PC-9 (cell line): ENCODE measurements around the gene KIFAP3. TPM values are rescaled to one million over a fixed set of nuclear protein-coding genes. Genes with fewer than 3 reads are reported as not detected.

Experiments
- BruUV-seq: library from RNA; stranded (reverse); fragments of 400-500 nt; replicated peaks from 2 replicates; lab custom pipeline; 2021; lab: Mats Ljungman, UMichigan
- CTCF ChIA-PET: fragments of 300-600 bp; sonication (Branson Sonifier 250); formaldehyde crosslinking; loops from one replicate; lab custom pipeline; 2022; ENCODE audit warnings: antibody characterized with exemption; lab: Charles Lee
- POLR2A ChIA-PET: fragments of 300-600 bp; sonication (Branson Sonifier 250); formaldehyde crosslinking; loops from one replicate; lab custom pipeline; 2022; ENCODE audit warnings: antibody characterized with exemption; ENCODE audit not compliant: unreplicated experiment; lab: Charles Lee
- DNase-seq, 2 experiments: peaks; one replicate each; pipeline versions ENCODE4 v3.0.0 to v3.0.0-alpha.2; 2015 to 2022; ENCODE audit warnings: mixed read lengths in 1 of 2
- H2AFZ ChIP-seq: fragments of 200-600 bp; sonication (generic); 2 replicates; pipeline ENCODE4 v1.8.1; 2017; ENCODE audit warnings: antibody characterized with exemption
- H3F3A ChIP-seq: fragments of 200-600 bp; sonication (generic); 2 replicates; pipeline ENCODE4 v1.8.1; 2017; ENCODE audit warnings: antibody characterized with exemption, mild to moderate bottlenecking, low read depth; ENCODE audit not compliant: insufficient read depth
- H3K27ac ChIP-seq: fragments of 200-600 bp; sonication (generic); 2 replicates; pipeline ENCODE4 v1.6.1; 2016; ENCODE audit warnings: mixed run types
- H3K27me3 ChIP-seq: fragments of 200-600 bp; sonication (generic); 2 replicates; pipeline ENCODE4 v1.6.1; 2016; ENCODE audit warnings: low read depth, mixed run types; ENCODE audit not compliant: insufficient read depth
- H3K36me3 ChIP-seq: fragments of 200-600 bp; sonication (generic); 2 replicates; pipeline ENCODE4 v1.6.1; 2016; ENCODE audit warnings: low read depth, mixed run types
- H3K4me1 ChIP-seq: fragments of 200-600 bp; sonication (generic); replicated peaks from 2 replicates; pipeline ENCODE4 v1.6.1; 2016; ENCODE audit warnings: mixed run types; ENCODE audit not compliant: insufficient read depth
- H3K4me2 ChIP-seq: fragments of 200-600 bp; sonication (generic); 2 replicates; pipeline ENCODE4 v1.6.1; 2017; ENCODE audit warnings: mixed run types
- H3K4me3 ChIP-seq: fragments of 200-600 bp; sonication (generic); 2 replicates; pipeline ENCODE4 v1.6.1; 2016; ENCODE audit warnings: mixed run types
- H3K79me2 ChIP-seq: fragments of 200-600 bp; sonication (generic); 2 replicates; pipeline ENCODE4 v1.6.1; 2017; ENCODE audit warnings: low read depth, mixed run types
- H3K9me2 ChIP-seq: fragments of 200-600 bp; sonication (generic); 2 replicates; pipeline ENCODE4 v1.8.1; 2017; ENCODE audit warnings: mild to moderate bottlenecking; ENCODE audit not compliant: insufficient read depth
- H3K9me3 ChIP-seq: fragments of 200-600 bp; sonication (generic); 2 replicates; pipeline ENCODE4 v1.8.1; 2016; ENCODE audit warnings: low read depth; ENCODE audit not compliant: insufficient read depth
- H4K20me1 ChIP-seq: fragments of 200-600 bp; sonication (generic); 2 replicates; pipeline ENCODE4 v1.8.1; 2017; ENCODE audit not compliant: insufficient read depth
- EZH2 ChIP-seq: fragments of 200-600 bp; sonication (generic); IDR thresholded peaks from 2 replicates; pipeline ENCODE4 v1.8.0; 2017; ENCODE audit warnings: antibody characterized with exemption, low read depth
- intact Hi-C: fragments of 100-400 bp; cut with micrococcal nuclease; formaldehyde crosslinking; loops from one replicate; pipeline ENCODE4 v1.10.0; 2022; ENCODE audit not compliant: unreplicated experiment
- total RNA-seq: library from RNA; stranded (reverse); gene quantifications from 2 replicates; pipeline ENCODE4 v1.2.3, GENCODE V29; 2021
- TF ChIP-seq, protein P1 (sequence below): fragments of 200-600 bp; sonication (generic); conservative IDR thresholded peaks from 2 replicates; pipeline ENCODE4 v1.6.1; 2017; ENCODE audit warnings: mixed run types, antibody characterized with exemption, mild to moderate bottlenecking, moderate library complexity

The KIFAP3 gene
- total RNA-seq, 1 experiment from 2014 or later: 9.7 TPM

DNA sequence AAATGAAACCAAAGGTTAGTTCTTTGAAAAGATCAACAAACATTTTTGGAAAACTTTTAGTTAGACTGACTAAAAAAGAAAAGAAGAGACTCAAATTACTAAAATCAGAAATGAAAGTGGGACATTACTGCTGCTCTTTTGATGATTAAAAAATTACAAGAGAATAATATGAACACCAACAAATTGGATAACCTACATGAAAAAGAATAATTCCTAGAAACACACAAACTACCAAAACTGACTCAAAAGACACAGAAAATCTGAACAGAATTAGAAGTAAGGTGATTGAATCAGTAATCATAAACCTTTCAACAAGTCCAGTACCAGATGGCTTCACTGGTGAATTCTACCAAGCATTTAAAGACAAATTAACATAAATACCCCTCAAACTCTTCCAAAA lies 5.6 kb downstream of the KIFAP3 start:
- intact Hi-C loops: no loop called here
- H3K4me1 ChIP-seq: peaks cover 11% of the 10 kb centered on the region; the same call in 1 of the 2 replicates
- H3K4me2 ChIP-seq: no peak overlapping the region
- H4K20me1 ChIP-seq: no peaks in the 10 kb centered on the region; the same call in 1 of the 2 replicates
- H3K27ac ChIP-seq: no peak overlapping the region
- ChIA-PET POLR2A (no interaction called here), CTCF (no interaction called here)
- H3F3A ChIP-seq: peaks cover 6% of the 10 kb centered on the region; the same call in 1 of the 2 replicates
- no peak for DNase-seq
- no peak for TF ChIP-seq EZH2
- TF ChIP-seq, protein P1, sequence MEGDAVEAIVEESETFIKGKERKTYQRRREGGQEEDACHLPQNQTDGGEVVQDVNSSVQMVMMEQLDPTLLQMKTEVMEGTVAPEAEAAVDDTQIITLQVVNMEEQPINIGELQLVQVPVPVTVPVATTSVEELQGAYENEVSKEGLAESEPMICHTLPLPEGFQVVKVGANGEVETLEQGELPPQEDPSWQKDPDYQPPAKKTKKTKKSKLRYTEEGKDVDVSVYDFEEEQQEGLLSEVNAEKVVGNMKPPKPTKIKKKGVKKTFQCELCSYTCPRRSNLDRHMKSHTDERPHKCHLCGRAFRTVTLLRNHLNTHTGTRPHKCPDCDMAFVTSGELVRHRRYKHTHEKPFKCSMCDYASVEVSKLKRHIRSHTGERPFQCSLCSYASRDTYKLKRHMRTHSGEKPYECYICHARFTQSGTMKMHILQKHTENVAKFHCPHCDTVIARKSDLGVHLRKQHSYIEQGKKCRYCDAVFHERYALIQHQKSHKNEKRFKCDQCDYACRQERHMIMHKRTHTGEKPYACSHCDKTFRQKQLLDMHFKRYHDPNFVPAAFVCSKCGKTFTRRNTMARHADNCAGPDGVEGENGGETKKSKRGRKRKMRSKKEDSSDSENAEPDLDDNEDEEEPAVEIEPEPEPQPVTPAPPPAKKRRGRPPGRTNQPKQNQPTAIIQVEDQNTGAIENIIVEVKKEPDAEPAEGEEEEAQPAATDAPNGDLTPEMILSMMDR: no peak
- no peaks in the 10 kb centered on the region for H3K36me3 ChIP-seq
- H3K79me2 ChIP-seq: 0 out of 2 replicates have a peak, but pooled peaks cover 7% of the 10 kb centered on the region
- BruUV-seq: no TSS peak
- H3K9me2 ChIP-seq: no peaks in the 10 kb centered on the region
- H3K9me3 ChIP-seq: peaks cover 10% of the 10 kb centered on the region; the same call in 1 of the 2 replicates
- no peaks in the 10 kb centered on the region for H3K27me3 ChIP-seq
- H2AFZ ChIP-seq: no peak overlapping the region
- no peak overlapping the region for H3K4me3 ChIP-seq

DNA sequence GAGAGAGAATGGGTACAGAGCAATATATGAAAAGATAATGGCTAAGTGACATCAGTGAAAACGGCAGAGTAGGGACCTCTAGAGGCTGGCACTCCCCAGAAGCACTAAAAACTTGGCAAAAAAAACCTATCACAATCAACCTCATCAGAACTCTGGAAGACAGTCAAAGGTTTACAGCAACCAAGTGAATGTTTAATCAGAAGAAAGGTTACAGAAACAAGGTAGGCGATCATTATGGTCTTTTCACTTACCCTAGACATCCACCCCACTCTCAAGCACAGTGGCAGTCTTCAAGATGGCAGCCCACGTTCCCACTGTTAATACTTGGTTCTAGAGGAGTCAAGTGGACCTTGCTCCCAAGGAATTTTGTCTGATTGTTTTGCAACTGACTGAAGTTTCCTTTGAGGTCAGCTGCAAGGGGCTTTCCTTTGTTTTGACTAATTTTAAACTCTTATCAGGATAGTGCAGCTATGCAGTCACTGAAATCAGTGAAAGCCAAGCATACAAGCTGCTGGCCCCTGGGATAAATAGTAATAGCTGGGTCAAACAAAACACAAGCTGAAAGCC lies 7.2 kb downstream of the KIFAP3 start:
- H3K79me2 ChIP-seq: no peaks in the 10 kb centered on the region
- POLR2A ChIA-PET: no interaction called here
- no peak overlapping the region for H3K4me3 ChIP-seq
- H3K4me1 ChIP-seq: peaks cover 20% of the 10 kb centered on the region
- no TSS peak for BruUV-seq
- no peak for TF ChIP-seq EZH2
- TF ChIP-seq, protein P1: no peak
- intact Hi-C loops: no loop called here
- no peaks in the 10 kb centered on the region for H3K9me2 ChIP-seq
- no peak for DNase-seq
- H3K27me3 ChIP-seq: no peaks in the 10 kb centered on the region
- H3K4me2 ChIP-seq: no peak overlapping the region
- no peak overlapping the region for H2AFZ ChIP-seq
- H3K27ac ChIP-seq: no peak overlapping the region
- no peaks in the 10 kb centered on the region; the same call in 1 of the 2 replicates for H4K20me1 ChIP-seq
- CTCF ChIA-PET: no interaction called here
- H3F3A ChIP-seq: peaks cover 21% of the 10 kb centered on the region; the same call in 1 of the 2 replicates
- peaks cover 14% of the 10 kb centered on the region; the same call in 1 of the 2 replicates for H3K9me3 ChIP-seq
- H3K36me3 ChIP-seq: no peaks in the 10 kb centered on the region

DNA sequence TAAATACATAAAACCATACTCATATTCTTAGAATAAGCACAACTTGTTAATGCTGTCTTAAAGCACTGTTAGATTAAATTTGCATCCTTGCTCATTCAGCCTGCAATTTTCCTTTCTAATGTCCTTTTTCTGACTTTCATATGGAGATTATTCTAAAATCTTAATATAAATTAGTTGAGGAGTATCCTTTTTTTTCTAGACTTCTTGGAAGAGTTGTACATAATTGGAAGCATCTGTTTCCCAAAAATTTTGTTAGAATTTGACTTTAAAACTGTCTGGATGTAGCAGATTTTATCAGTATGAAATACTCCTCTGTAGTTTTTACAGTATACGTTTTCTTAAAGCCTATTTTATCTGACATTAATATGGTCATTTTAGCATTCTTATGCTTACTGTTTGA lies 9.7 kb downstream of the KIFAP3 start:
- Histone ChIP-seq H3K4me1 (peaks cover 23% of the 10 kb centered on the region), H3K79me2 (no peaks in the 10 kb centered on the region), H4K20me1 (no peaks in the 10 kb centered on the region), H3K9me3 (peaks cover 14% of the 10 kb centered on the region; the same call in 1 of the 2 replicates), H3F3A (peaks cover 23% of the 10 kb centered on the region; the same call in 1 of the 2 replicates), H3K27ac (no peak overlapping the region), H3K27me3 (no peaks in the 10 kb centered on the region), H3K9me2 (no peaks in the 10 kb centered on the region), H3K4me2 (no peak overlapping the region), H3K4me3 (no peak overlapping the region), H3K36me3 (no peaks in the 10 kb centered on the region), H2AFZ (no peak overlapping the region)
- ChIA-PET POLR2A (no interaction called here), CTCF (no interaction called here)
- BruUV-seq: no TSS peak
- no peak for DNase-seq
- TF ChIP-seq, protein P1: no peak
- no peak for TF ChIP-seq EZH2
- intact Hi-C loops: no loop called here
